Ovary (tissue), 10 donors: ENCODE measurements around the gene FAM131C. TPM values are rescaled to one million over a fixed set of nuclear protein-coding genes. Genes with fewer than 3 reads are reported as not detected.

Experiments
- DNase-seq, 5 donors: peaks; one replicate each; pipeline ENCODE4 v3.0.0-alpha.2; 2019 to 2020
- H3K27ac ChIP-seq, 2 donors: fragments of 200-600 bp; one replicate each; pipeline versions ENCODE4 v1.5.1 to v1.8.0; 2019 to 2022
- H3K27me3 ChIP-seq: fragments of 200-600 bp; one replicate; pipeline ENCODE4 v1.8.0; 2022
- H3K36me3 ChIP-seq: fragments of 200-600 bp; sonication (generic); one replicate; pipeline ENCODE4 v1.5.1; 2019
- H3K4me1 ChIP-seq: one replicate; pipeline ENCODE4 v1.8.1; 2013; ENCODE audit warnings: mild to moderate bottlenecking, moderate library complexity; ENCODE audit not compliant: insufficient read depth
- H3K4me3 ChIP-seq: fragments of 200-600 bp; sonication (generic); one replicate; pipeline ENCODE4 v1.5.1; 2017
- H3K9me3 ChIP-seq, 2 donors: fragments of 200-600 bp in 1 of 2; sonication (generic) in 1 of 2; one replicate each; pipeline versions ENCODE4 v1.5.1 to v1.8.1; 2013 to 2019; ENCODE audit warnings: mild to moderate bottlenecking in 1 of 2, moderate library complexity in 1 of 2
- EP300 ChIP-seq: sonication (generic); formaldehyde crosslinking; IDR thresholded peaks from one replicate; pipeline ENCODE4 v1.6.1; 2017; ENCODE audit warnings: antibody characterized with exemption
- POLR2A ChIP-seq: fragments of 450-650 bp; IDR thresholded peaks from one replicate; pipeline ENCODE4 v1.6.1; 2017; ENCODE audit warnings: antibody characterized with exemption, mild to moderate bottlenecking, moderate library complexity
- WGBS, 3 donors: extraction: QIAGEN DNeasy Blood & Tissue Kit in 1 of 3; methylation state at CpG; one replicate each; pipeline versions ENCODE4 v1.1.5 to v1.1.7; 2013 to 2017; 5-methylcytosine and 5-hydroxymethylcytosine counted together
- intact Hi-C, 4 donors: fragments of 100-400 bp; cut with DNase I; formaldehyde crosslinking; loops; one replicate each; pipeline versions ENCODE4 v1.11.0 to v1.15.1; 2022 to 2023
- long read RNA-seq, 3 donors: library from polyadenylated mRNA in 2 of 3; unstranded in 2 of 3; transcript quantifications; one replicate each; pipeline ENCODE4 v2.0.0 and lab custom pipeline, GENCODE V29; 2021 to 2026
- polyA plus RNA-seq, 2 donors: library from polyadenylated mRNA; stranded (reverse); fragments of 200-250 nt in 1 of 2; fragments of 350-450 nt in 1 of 2; fragmentation: Illumina TruSeq in 1 of 2; extraction: RNeasy Lipid Tissue Mini Kit (QIAGEN cat#74804) in 1 of 2; gene quantifications; one replicate each; pipeline ENCODE4 v1.2.3, GENCODE V29; 2013 to 2014
- total RNA-seq, 7 donors: library from RNA; depleted of rRNA in 2 of 7; stranded (reverse); fragments of >200 nt in 2 of 7; fragmentation: NEBNext Ultra II Directional in 3 of 7; extraction: Animal tissue kit (Norgen Biotek cat#: 25700) in 3 of 7; gene quantifications; one replicate each; pipeline versions ENCODE4 v1.1.0 to v1.2.4, GENCODE V29; 2016 to 2023
- TF ChIP-seq, protein P1 (sequence below), 3 donors: fragments of 450-650 bp in 2 of 3; fragments of 200-600 bp in 1 of 3; IDR thresholded peaks; one replicate each; pipeline versions ENCODE4 v1.5.1 to v1.8.0; 2016 to 2022; ENCODE audit warnings: antibody characterized with exemption in 3 of 3, mild to moderate bottlenecking in 1 of 3
- donor health status: DM: no; HTN: no; CAD: no; lungs with moderate emphysema.
- donor health status: DM: no; HTN: no; CAD: no.
- donor health status: Bipolar disorder and iron deficiency.
- donor health status: DM: yes; HTN: yes; CAD: no.
- donor health status: DM: no; HTN: no; CAD: no.
- donor health status: DM: yes; HTN: yes; CAD: no.

The FAM131C gene
- total RNA-seq (1 to 10 TPM in 1 of 7 donors, under 1 TPM in 5, not detected in 1; 0.20 to 1.3 (median 0.42) TPM), polyA plus RNA-seq (under 1 TPM; 0.10 to 0.16 TPM)
- long read RNA-seq, donor 1, partial matches to known transcripts, result 1 of 3 reads
- long read RNA-seq, donor 1, other reads (novel, unspliced or antisense), result 0 of 3 reads
- long read RNA-seq, donor 2, result 0 reads
- long read RNA-seq, donor 3, partial matches to known transcripts, result 0 of 2 reads
- long read RNA-seq, donor 3, other reads (novel, unspliced or antisense), result 0 of 2 reads

DNA sequence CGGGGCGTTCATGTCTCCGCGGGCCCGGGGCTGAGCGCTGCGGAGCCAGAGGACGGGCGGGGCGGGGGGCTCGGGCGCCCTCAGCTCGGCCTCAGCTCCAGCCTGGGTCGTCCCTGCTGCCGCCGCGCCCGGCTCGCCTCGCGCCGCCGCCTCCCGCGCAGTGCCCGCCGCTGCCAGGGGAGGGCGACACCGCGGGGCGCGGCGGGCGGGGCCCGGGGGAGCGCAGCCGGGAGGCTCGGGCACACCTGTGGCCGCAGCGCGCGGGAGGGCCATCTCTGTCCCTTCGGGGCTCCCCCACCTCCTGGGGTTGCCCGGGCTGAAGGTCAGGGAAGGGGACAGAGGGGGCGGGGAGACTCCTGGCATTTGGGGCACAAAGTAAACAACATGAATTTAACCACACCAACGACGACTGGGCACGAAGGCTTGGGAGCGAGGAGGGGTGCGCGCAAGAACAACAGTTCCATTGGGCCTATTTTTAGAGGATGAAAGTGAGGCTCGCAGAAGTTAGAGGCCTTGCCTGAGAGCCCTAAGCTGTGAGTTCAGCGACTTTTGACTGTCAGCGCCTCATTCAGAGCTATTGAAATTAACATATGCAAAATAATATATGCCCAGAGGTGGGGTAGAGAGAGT, at the start of gene FAM131C:
TSS of gene FAM131C (minus strand) at position 162 of the 630 bp plus-strand sequence. CDS start 209 bp downstream, outside the sequence.
- no peak within 1 kb of the TSS for H3K27ac ChIP-seq

GRCh38 chr1:16122916-16123315, 49.5 kb upstream of the FAM131C start:
- Histone ChIP-seq H3K27ac (no peak overlapping the region), H3K4me1 (no peaks in the 10 kb centered on the region), H3K27me3 (no peaks in the 10 kb centered on the region), H3K9me3 (no peaks in the 10 kb centered on the region), H3K36me3 (no peaks in the 10 kb centered on the region), H3K4me3 (no peak overlapping the region)
- TF ChIP-seq, protein P1, sequence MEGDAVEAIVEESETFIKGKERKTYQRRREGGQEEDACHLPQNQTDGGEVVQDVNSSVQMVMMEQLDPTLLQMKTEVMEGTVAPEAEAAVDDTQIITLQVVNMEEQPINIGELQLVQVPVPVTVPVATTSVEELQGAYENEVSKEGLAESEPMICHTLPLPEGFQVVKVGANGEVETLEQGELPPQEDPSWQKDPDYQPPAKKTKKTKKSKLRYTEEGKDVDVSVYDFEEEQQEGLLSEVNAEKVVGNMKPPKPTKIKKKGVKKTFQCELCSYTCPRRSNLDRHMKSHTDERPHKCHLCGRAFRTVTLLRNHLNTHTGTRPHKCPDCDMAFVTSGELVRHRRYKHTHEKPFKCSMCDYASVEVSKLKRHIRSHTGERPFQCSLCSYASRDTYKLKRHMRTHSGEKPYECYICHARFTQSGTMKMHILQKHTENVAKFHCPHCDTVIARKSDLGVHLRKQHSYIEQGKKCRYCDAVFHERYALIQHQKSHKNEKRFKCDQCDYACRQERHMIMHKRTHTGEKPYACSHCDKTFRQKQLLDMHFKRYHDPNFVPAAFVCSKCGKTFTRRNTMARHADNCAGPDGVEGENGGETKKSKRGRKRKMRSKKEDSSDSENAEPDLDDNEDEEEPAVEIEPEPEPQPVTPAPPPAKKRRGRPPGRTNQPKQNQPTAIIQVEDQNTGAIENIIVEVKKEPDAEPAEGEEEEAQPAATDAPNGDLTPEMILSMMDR (IDR thresholded peaks at IDR 0.05), result no peak
- no peak for TF ChIP-seq EP300
- no peak for TF ChIP-seq POLR2A
- peak in 1 of 5 donors; percentile 55 for DNase-seq
- intact Hi-C loops, result no loop called here
- WGBS, 3 donors, result 46 to 52% (median 51%) methylated on average over 6 of the region's 6 CpGs

More for the DNA sequence above, at the start of gene FAM131C:
- Histone ChIP-seq H3K4me3 (peak within 1 kb of the TSS; percentile 33), H3K4me1 (no peaks in the 10 kb centered on the region), H3K27me3 (no peaks in the 10 kb centered on the region), H3K36me3 (no peaks in the 10 kb centered on the region), H3K9me3 (no peaks in the 10 kb centered on the region)
- WGBS, 3 donors, result 3 to 11% (median 10%) methylated on average over 17 to 54 of the region's 54 CpGs
- TF ChIP-seq EP300, result no peak
- TF ChIP-seq, protein P1 (IDR thresholded peaks at IDR 0.05), result peak in 2 of 3 donors; percentile 43 to 44
- intact Hi-C loops, result loop anchor here in 1 of 4 donors (10.0 kb wide), 1 partner anchor 281 kb away; the partner anchor contains the start of gene FBXO42
- DNase-seq, result peak in 1 of 5 donors; percentile 41

- WGBS, 3 donors, result 79 to 86% (median 80%) methylated on average over 4 of the region's 4 CpGs
- intact Hi-C loops, result no loop called here
- no peak overlapping the region for H3K27ac ChIP-seq
- no peak overlapping the region for H3K4me3 ChIP-seq
- no peaks in the 10 kb centered on the region for H3K36me3 ChIP-seq
- TF ChIP-seq POLR2A, result no peak
- TF ChIP-seq, protein P1 (IDR thresholded peaks at IDR 0.05), result no peak
- TF ChIP-seq EP300, result no peak
- H3K27me3 ChIP-seq, result no peaks in the 10 kb centered on the region
- no peaks in the 10 kb centered on the region for H3K9me3 ChIP-seq
- H3K4me1 ChIP-seq, result no peaks in the 10 kb centered on the region
- DNase-seq, result peak in 1 of 5 donors; percentile 29
Observed at GRCh38 chr1:16122350-16122881, 49.0 kb upstream of the FAM131C start.

DNA sequence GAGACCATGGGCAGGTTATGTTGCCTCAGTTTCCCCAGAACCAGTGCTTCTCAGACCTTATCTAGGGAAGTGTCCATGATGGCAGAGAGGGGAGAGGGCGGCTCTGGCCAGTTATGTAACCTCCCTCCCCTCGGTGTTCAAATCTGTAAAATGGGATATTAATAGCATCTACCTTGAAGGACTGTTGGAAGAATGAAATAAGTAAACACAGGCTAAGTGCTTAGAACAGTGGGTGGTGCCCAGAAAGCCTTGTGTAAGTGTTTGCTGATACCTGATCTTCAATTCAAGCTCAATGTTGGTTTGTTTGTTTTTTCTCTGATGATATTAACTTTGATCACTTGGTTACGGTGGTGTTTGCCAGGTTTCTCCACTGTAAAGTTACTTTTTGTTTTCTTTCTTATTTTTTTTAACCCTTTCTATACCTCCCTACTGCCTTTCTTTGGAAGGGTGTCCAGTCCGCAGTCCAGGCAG, 47.5 kb upstream of the FAM131C start:
- no peaks in the 10 kb centered on the region for H3K9me3 ChIP-seq
- H3K4me1 ChIP-seq, result no peaks in the 10 kb centered on the region
- no peaks in the 10 kb centered on the region for H3K27me3 ChIP-seq
- H3K4me3 ChIP-seq, result no peak overlapping the region
- 60 to 65% (median 64%) methylated on average over 4 of the region's 4 CpGs for WGBS, 3 donors
- no peak overlapping the region for H3K27ac ChIP-seq
- DNase-seq, result no peak
- TF ChIP-seq, protein P1 (IDR thresholded peaks at IDR 0.05), result no peak
- TF ChIP-seq EP300 (no peak), POLR2A (no peak)
- no peaks in the 10 kb centered on the region for H3K36me3 ChIP-seq
- intact Hi-C loops, result no loop called here
